GM23338 (cell line): ENCODE measurements around the gene AKR7A3.

ENCODE experiments used
- CREB1 ChIP-seq: fragments of 250-450 bp; sonication (Bioruptor Pico); IDR thresholded peaks from 2 replicates; pipeline ENCODE4 v1.5.0; 2020; ENCODE audit warnings: low read depth, mild to moderate bottlenecking, moderate library complexity
- CTCF ChIP-seq, 2 experiments: fragments of 200-600 bp in 1 of 2; sonication (generic) in 1 of 2; conservative IDR thresholded peaks; 2 replicates each; pipeline versions ENCODE4 v1.5.1 to v1.6.1; 2016 to 2017; ENCODE audit warnings: antibody characterized with exemption in 2 of 2, low read depth in 2 of 2, mild to moderate bottlenecking in 2 of 2, moderate library complexity in 1 of 2
- EZH2 ChIP-seq: fragments of 200-600 bp; sonication (generic); IDR thresholded peaks from one replicate; pipeline ENCODE4 v1.8.0; 2017; ENCODE audit warnings: antibody characterized with exemption, mild to moderate bottlenecking, low read depth; ENCODE audit not compliant: unreplicated experiment
- EZH2phosphoT487 ChIP-seq: fragments of 200-600 bp; sonication (generic); IDR thresholded peaks from one replicate; pipeline ENCODE4 v1.8.1; 2018; ENCODE audit warnings: antibody characterized with exemption; ENCODE audit not compliant: unreplicated experiment
- JUNB ChIP-seq: IDR thresholded peaks from one replicate; pipeline ENCODE4 v1.6.1; 2016; ENCODE audit warnings: antibody characterized with exemption; ENCODE audit not compliant: unreplicated experiment
- NANOG ChIP-seq: IDR thresholded peaks from 2 replicates; pipeline ENCODE4 v1.6.1; 2016; ENCODE audit warnings: antibody characterized with exemption, borderline replicate concordance
- POLR2AphosphoS5 ChIP-seq: IDR thresholded peaks from 2 replicates; pipeline ENCODE4 v1.6.1; 2016; ENCODE audit warnings: antibody characterized with exemption, low read depth
- REST ChIP-seq: IDR thresholded peaks from one replicate; pipeline ENCODE4 v1.6.1; 2018; ENCODE audit warnings: antibody characterized with exemption; ENCODE audit not compliant: unreplicated experiment
- STAT1 ChIP-seq: IDR thresholded peaks from one replicate; pipeline ENCODE4 v1.6.1; 2016; ENCODE audit warnings: antibody characterized with exemption; ENCODE audit not compliant: unreplicated experiment
- ZNF114 ChIP-seq: fragments of 250-450 bp; sonication (Bioruptor Pico); IDR thresholded peaks from 2 replicates; pipeline ENCODE4 v1.5.0; 2020; ENCODE audit warnings: mild to moderate bottlenecking, moderate library complexity
- ZNF331 ChIP-seq: fragments of 250-450 bp; sonication (Bioruptor Pico); IDR thresholded peaks from 2 replicates; pipeline ENCODE4 v1.5.0; 2020; ENCODE audit warnings: low read depth, mild to moderate bottlenecking, moderate library complexity

- TF ChIP-seq CTCF (conservative IDR thresholded peaks at IDR 0.05; ENCODE audit: low read depth in 2 of 2): no peak
- TF ChIP-seq REST: no peak
- no peak for TF ChIP-seq POLR2AphosphoS5
- TF ChIP-seq EZH2phosphoT487: no peak
- no peak for TF ChIP-seq EZH2
- no peak for TF ChIP-seq CREB1
- TF ChIP-seq ZNF114 (CRISPR knock-in tag): no peak
- TF ChIP-seq JUNB: no peak
- no peak for TF ChIP-seq ZNF331
- TF ChIP-seq STAT1: no peak
- TF ChIP-seq NANOG: no peak
Observed at GRCh38 chr1:19332832-19333231, 44.3 kb upstream of the AKR7A3 start.
